Stimulated activated naive CD8-positive, alpha-beta T cell treated with anti-CD3 and anti-CD28 coated beads, Interleukin-15, Interleukin-2, amounts not matched to agents 100 ng/mL and 50 ng/mL, for 24 hours (primary cell): ENCODE data around the gene LCK.

Experiments
- H3K27ac Mint-ChIP-seq: one replicate; pipeline ENCODE4 v1.8.0; 2021; ENCODE audit warnings: mild to moderate bottlenecking, mixed read lengths
- H3K27me3 Mint-ChIP-seq: one replicate; pipeline ENCODE4 v1.8.0; 2021; ENCODE audit warnings: mixed read lengths
- H3K36me3 Mint-ChIP-seq: one replicate; pipeline ENCODE4 v1.8.0; 2021; ENCODE audit warnings: low read depth, mixed read lengths
- H3K4me1 Mint-ChIP-seq: one replicate; pipeline ENCODE4 v1.8.0; 2021; ENCODE audit warnings: low read depth, mixed read lengths
- H3K4me3 Mint-ChIP-seq: one replicate; pipeline ENCODE4 v1.8.0; 2021; ENCODE audit warnings: mild to moderate bottlenecking, mixed read lengths
- H3K9me3 Mint-ChIP-seq: one replicate; pipeline ENCODE4 v1.8.0; 2021; ENCODE audit warnings: mixed read lengths

LCK gene

DNA sequence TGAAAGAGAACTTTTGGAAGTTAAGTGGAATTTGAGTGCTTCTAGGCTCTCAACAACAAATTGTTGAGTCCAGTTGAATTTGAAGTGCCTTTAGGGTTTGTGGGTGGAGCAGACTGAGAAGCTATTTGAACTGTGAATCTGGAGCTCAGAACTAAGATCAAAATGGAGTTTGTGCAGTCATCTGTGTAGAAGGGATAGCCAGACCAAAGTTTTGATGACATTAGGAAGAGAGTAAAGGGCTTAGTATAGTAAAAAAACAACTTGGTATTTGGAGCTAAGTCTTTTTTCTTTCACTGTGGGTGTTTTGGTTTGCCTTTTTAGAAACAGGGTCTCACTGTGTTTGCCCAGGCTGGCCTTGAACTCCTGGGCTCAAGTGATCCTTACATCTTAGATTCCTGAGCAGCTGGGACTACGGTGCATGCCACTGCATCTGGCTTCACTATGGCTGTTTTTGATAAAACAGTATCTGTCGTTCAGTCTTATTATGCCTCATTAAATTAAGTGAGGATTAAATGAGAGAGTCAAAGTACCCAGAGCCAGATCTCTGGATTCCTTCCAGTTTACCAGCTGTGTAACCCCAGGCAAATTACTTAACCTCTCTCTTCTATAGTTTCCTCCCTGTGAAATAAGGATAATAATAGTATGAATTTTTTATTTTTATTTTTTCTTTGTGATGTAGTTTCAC is 60.8 kb downstream of the LCK start:
- H3K27ac Mint-ChIP-seq = peak overlapping the region; percentile 75
- H3K9me3 Mint-ChIP-seq = no peaks in the 10 kb centered on the region
- peaks cover 68% of the 10 kb centered on the region for H3K4me1 Mint-ChIP-seq
- H3K27me3 Mint-ChIP-seq = no peaks in the 10 kb centered on the region
- H3K4me3 Mint-ChIP-seq = no peak overlapping the region
- peaks cover 38% of the 10 kb centered on the region for H3K36me3 Mint-ChIP-seq

DNA sequence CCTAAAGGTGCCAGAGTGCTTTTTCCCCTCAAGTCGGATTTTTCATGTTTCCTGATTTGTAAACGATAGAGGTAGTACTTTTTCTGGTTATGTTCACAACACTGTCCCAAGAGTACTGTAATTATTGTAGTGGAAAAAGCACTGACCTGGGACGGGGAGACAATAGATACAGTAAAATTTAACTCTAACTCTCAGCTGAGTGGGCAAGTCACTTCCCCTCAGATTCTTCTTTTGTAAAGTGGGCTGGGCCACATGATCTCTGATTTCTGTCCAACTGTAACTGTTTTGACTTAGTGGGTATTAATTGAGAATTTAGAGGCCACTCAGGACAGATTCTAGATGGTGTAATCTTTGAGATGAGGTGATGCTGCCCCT is 65.8 kb downstream of the LCK start:
- peak overlapping the region; percentile 65 for H3K27ac Mint-ChIP-seq
- H3K36me3 Mint-ChIP-seq = peaks cover 40% of the 10 kb centered on the region
- no peak overlapping the region for H3K4me3 Mint-ChIP-seq
- no peaks in the 10 kb centered on the region for H3K9me3 Mint-ChIP-seq
- H3K4me1 Mint-ChIP-seq = peaks cover 39% of the 10 kb centered on the region
- H3K27me3 Mint-ChIP-seq = no peaks in the 10 kb centered on the region

DNA sequence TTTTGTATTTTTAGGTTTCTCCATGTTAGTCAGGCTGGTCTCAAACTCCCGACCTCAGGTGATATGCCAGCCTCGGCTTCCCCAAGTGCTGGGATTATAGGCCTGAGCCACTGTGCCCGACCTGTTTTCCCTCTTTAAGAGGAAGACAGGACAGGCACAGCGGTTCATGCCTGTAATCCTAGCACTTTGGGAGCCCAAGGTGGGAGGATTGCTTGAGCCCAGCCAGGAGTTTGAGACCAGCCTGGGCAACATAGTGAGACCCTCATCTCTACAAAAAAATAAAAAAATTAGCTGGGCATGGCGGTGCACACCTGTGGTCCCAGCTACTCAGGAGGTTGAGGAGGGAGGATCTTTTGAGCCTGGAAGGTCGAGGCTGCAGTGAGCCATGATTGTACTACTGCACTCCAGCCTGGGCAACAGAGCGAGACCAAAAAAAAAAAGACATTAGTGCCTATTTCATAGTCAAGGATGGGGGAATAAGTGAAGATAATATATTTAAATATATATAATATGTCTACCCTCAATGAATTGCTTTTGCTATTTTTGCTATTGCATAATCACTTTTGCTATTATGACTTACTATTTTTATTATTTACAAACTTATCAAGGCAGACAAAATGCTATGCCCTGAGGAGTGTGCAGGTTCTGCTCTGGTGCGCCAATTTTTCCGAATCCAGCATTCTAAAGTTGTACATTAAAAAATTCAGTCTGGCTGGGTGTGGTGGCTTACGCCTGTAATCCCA is 67.2 kb downstream of the LCK start:
- Mint-ChIP-seq H3K27me3 (no peaks in the 10 kb centered on the region), H3K27ac (no peak overlapping the region), H3K36me3 (peaks cover 48% of the 10 kb centered on the region), H3K4me1 (peaks cover 47% of the 10 kb centered on the region), H3K9me3 (no peaks in the 10 kb centered on the region), H3K4me3 (no peak overlapping the region)

DNA sequence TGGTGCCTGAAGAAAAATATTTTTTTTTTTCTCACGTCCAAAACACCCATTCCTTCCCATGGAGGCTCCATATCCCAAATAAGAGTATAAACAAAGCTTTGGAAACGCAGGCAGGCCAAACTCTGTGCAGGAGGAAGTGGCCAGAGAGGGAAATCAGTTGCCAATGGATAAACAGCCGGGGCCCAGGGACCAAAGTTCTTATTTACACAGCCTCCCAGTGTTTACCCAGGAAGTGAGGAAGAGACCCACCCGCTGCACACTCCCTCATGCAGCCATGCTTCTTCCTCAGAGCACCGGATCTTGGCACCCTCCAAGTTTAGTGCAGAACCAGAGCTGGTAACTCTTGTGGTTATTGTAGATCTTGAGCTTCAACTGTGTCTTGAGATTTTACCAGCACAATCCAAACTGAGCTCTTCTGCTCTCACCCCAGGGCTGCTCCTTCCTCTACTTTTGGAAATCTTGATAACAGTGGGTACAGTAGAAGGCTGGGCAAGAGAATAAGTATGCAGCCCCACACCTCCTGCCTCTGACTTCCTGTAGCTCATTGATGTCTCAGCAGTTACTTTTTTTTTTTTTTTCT is 70.7 kb downstream of the LCK start:
- Mint-ChIP-seq H3K4me3 (no peak overlapping the region), H3K4me1 (peaks cover 41% of the 10 kb centered on the region), H3K27ac (peak overlapping the region; percentile 74), H3K36me3 (peaks cover 48% of the 10 kb centered on the region), H3K9me3 (no peaks in the 10 kb centered on the region), H3K27me3 (no peaks in the 10 kb centered on the region)

DNA sequence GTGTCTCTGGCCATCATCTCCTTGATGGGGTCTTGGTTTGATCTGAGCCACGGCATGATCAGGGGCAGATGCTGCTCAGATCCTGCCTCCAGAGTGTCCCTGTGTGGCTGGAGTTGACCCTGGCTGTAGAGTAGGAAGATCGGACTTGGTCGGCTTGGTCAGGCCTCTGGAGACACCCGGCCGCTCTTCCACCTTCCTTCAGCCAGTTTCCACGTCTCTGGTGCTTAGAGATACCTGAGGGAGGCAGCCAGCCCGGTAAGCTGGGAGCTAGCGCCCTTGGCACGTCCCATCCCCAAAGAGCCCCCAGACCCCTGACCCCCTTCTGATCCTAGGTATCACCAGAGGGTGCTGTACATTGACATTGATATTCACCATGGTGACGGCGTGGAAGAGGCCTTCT is 76.1 kb downstream of the LCK start:
- no peak overlapping the region for H3K27ac Mint-ChIP-seq
- H3K4me3 Mint-ChIP-seq = no peak overlapping the region
- H3K36me3 Mint-ChIP-seq = peaks cover 70% of the 10 kb centered on the region
- H3K4me1 Mint-ChIP-seq = peaks cover 21% of the 10 kb centered on the region
- H3K27me3 Mint-ChIP-seq = no peaks in the 10 kb centered on the region
- H3K9me3 Mint-ChIP-seq = no peaks in the 10 kb centered on the region

DNA sequence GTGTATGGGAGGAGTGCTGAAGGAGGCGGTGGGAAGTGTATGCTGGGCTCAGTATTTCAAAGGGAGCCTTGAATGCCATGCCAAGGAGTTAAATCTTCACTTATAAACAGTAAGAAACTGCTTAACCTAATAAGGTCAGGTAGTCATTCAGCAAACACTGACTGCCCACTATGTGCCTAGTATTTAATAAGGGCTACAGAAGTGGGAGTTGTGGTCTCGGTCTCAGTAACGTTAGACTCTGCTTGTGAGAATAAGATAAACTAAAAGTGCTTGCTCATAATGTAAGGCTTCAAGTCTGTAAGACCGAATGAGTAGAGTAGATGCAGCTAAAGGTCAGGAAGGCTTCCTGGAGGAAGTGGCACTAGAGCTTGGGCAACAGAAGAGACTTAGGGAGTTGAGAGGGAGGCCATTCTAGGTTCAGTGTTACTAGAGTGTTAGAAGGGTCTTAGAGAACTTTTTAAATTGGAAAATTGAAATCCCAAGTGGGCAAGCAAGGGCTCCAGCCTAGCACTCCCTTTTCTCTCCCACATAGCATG is 78.9 kb downstream of the LCK start:
- no peaks in the 10 kb centered on the region for H3K27me3 Mint-ChIP-seq
- peaks cover 18% of the 10 kb centered on the region for H3K4me1 Mint-ChIP-seq
- no peak overlapping the region for H3K4me3 Mint-ChIP-seq
- H3K36me3 Mint-ChIP-seq = peaks cover 71% of the 10 kb centered on the region
- peak overlapping the region; percentile 34 for H3K27ac Mint-ChIP-seq
- no peaks in the 10 kb centered on the region for H3K9me3 Mint-ChIP-seq

DNA sequence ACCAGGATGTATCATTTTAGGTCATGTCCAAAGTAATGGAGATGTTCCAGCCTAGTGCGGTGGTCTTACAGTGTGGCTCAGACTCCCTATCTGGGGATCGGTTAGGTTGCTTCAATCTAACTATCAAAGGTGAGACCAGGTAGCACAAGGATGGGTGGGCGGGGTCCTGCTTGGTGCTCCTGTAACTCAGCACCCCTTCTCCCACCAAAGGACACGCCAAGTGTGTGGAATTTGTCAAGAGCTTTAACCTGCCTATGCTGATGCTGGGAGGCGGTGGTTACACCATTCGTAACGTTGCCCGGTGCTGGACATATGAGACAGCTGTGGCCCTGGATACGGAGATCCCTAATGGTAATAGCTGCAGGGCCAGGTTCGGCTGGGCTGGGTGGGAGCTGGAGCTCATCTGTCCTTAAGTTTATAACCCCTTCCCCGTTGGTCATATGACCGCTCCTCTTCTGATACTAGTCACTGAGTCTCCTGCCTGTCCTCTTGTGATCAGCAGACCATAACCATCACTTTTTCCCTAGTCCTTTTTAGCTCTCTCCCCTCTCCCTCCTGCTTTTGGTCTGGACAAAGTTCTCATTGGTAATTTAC is 79.6 kb downstream of the LCK start:
- Mint-ChIP-seq H3K36me3 (peaks cover 65% of the 10 kb centered on the region), H3K27ac (no peak overlapping the region), H3K27me3 (no peaks in the 10 kb centered on the region), H3K9me3 (no peaks in the 10 kb centered on the region), H3K4me3 (no peak overlapping the region), H3K4me1 (peaks cover 19% of the 10 kb centered on the region)

DNA sequence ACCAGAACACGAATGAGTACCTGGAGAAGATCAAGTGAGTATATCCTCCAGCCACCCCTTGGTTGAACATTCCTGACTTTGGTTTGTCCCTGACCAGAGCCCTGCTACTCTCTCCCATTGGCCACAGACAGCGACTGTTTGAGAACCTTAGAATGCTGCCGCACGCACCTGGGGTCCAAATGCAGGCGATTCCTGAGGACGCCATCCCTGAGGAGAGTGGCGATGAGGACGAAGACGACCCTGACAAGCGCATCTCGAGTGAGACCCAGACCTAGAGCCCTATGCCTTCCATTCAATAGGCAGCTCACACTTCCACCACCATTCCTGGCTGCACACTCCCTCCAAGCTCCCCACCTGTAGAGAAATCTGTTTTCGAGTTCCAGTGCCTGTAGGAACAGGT is 80.5 kb downstream of the LCK start:
- H3K4me3 Mint-ChIP-seq = no peak overlapping the region

DNA sequence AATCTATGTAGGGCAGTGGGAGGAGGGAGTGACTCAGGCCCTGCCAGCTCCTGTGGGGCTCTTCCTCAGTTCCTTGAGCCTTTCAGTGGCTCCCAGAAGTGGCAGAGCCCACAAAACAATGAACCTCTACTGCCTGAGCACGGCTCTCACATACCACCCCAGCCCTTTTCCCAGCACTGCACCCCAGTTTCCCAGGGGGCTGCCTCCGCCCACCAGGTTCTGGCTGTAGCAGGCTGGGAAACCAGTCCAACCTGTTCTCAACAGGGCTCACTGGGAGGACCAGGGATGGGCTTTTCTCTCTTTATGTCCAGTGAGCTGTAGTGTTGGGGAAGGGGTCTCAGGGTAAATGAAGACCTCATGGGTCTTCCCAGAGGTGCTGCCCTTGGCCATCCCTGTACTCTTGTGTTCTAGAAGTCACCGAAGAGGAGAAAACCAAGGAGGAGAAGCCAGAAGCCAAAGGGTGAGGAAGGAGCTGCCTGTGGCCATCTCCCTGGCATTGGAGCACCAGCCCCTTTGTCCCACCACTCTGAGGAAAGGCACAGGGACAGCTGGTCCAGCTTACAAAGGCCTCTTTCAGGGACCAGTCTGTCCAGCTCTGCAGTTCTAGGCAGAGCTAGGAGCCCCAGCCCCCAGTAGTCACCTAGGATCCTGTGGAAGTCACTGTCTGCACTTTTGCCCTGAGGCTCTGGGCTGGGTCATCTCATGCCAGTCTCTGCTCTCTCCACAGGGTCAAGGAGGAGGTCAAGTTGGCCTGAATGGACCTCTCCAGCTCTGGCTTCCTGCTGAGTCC is 81.4 kb downstream of the LCK start:
- Mint-ChIP-seq H3K36me3 (peaks cover 58% of the 10 kb centered on the region), H3K4me1 (peaks cover 28% of the 10 kb centered on the region), H3K9me3 (no peaks in the 10 kb centered on the region), H3K27ac (no peak overlapping the region), H3K4me3 (no peak overlapping the region), H3K27me3 (no peaks in the 10 kb centered on the region)

More for the DNA sequence above, 80.5 kb downstream of the LCK start:
- Mint-ChIP-seq H3K27ac (no peak overlapping the region), H3K27me3 (no peaks in the 10 kb centered on the region), H3K36me3 (peaks cover 63% of the 10 kb centered on the region), H3K9me3 (no peaks in the 10 kb centered on the region), H3K4me1 (peaks cover 19% of the 10 kb centered on the region)

DNA sequence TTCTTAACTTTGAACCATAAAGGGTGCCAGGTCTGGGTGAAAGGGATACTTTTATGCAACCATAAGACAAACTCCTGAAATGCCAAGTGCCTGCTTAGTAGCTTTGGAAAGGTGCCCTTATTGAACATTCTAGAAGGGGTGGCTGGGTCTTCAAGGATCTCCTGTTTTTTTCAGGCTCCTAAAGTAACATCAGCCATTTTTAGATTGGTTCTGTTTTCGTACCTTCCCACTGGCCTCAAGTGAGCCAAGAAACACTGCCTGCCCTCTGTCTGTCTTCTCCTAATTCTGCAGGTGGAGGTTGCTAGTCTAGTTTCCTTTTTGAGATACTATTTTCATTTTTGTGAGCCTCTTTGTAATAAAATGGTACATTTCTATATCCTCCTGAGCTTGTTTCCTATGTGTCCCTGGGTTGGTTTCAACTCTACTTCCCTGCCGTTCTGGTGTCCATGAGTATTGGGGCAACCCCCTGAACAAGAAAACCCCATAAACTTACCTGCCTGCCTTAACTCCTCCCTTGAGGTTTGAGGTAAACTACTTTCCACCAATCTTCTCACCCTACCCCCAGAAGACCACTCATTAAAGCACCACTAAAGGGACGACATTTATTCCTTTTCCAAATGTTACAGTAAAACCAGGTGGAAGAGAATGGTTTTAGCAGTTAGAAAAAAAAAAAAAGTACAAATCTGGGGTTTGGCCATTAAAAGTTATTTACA is 82.3 kb downstream of the LCK start:
- peaks cover 51% of the 10 kb centered on the region for H3K36me3 Mint-ChIP-seq
- no peaks in the 10 kb centered on the region for H3K27me3 Mint-ChIP-seq
- H3K9me3 Mint-ChIP-seq = no peaks in the 10 kb centered on the region
- H3K27ac Mint-ChIP-seq = no peak overlapping the region
- H3K4me1 Mint-ChIP-seq = peaks cover 37% of the 10 kb centered on the region
- H3K4me3 Mint-ChIP-seq = no peak overlapping the region

DNA sequence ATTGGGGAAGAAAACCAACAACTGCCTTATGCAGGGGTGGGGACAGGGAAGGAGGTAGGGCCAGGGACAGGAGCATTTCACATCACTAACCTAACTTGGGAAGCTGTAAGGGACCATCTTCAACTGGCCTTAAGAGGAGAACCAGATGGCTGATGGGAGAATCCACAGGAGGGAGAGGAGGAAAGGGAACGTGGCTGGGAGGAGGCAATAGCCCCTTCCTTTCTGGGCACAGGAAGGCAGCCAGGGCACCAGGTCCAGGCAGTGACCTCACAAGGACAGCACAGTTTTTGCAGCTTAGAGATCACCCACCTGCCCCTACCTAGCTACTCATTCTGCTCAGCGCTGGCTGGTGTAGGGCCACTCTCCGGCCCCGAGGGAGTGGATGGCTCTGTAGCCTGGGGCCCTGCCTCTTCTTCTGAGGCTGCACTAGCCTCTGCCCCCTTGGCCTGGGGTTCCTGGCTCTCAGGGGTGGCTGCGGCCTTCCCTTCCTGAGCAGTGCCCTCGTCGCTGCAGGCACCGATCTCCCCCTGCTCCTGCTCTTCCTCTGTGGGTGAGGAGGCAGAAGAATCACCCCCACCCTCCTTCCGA is 83.3 kb downstream of the LCK start:
- Mint-ChIP-seq H3K27ac (no peak overlapping the region), H3K36me3 (peaks cover 43% of the 10 kb centered on the region), H3K9me3 (no peaks in the 10 kb centered on the region), H3K4me3 (peak overlapping the region; percentile 87), H3K4me1 (peaks cover 47% of the 10 kb centered on the region), H3K27me3 (no peaks in the 10 kb centered on the region)

DNA sequence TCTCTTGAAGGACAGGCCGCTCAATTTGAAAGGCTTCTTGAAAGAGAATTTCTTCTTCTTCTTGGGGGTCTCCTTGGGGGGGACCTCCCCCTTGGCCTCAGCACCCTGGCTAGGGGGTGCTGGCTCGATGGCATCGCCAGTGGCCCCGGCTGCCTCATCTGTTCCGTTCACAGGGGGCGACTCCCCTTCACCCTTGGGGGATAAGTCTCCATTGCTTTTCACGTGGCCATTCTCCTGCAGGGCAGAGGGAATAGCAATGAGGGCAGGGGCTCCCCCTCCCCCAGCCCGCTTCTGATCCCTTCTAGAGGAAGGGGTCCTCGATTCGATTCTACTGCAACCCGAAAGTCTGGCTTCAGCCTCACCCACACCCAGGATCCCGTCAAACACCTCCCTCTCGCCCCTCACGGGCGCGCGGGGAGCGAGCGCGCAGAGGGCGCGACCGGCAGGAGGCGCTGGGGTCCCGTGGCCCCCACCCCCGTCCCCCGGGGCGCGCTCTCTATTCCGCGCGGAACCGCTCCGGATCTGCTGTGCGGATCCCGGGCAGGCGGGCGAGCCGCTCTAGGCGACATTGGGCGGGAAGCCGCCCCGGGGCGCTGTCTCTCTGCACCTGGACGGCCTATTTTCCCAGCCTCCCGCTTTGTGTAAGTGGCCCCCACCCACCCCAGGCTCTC is 83.9 kb downstream of the LCK start:
- Mint-ChIP-seq H3K36me3 (peaks cover 37% of the 10 kb centered on the region), H3K4me3 (peak overlapping the region; percentile 87), H3K27me3 (no peaks in the 10 kb centered on the region), H3K27ac (peak overlapping the region; percentile 65), H3K9me3 (no peaks in the 10 kb centered on the region), H3K4me1 (peaks cover 50% of the 10 kb centered on the region)

DNA sequence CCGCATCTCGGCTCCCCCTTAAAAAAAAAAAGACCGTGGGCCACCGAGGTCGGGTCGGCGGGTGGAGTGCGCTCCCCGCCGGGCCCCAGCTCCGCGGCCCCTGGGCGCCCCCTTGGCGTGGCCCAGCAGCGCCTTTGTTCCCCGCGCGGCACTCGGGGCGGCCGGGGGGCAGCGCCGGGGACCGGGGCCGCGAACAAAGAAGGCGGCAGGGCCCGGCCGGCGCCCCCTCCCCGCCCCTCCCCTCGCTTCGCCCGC is 84.4 kb downstream of the LCK start:
- no peaks in the 10 kb centered on the region for H3K27me3 Mint-ChIP-seq
- peaks cover 52% of the 10 kb centered on the region for H3K4me1 Mint-ChIP-seq
- no peaks in the 10 kb centered on the region for H3K9me3 Mint-ChIP-seq
- no peak overlapping the region for H3K27ac Mint-ChIP-seq
- H3K36me3 Mint-ChIP-seq = peaks cover 35% of the 10 kb centered on the region
- H3K4me3 Mint-ChIP-seq = peak overlapping the region; percentile 87
